HepG2 (cell line): ENCODE measurements around the gene DRC3. TPM values are rescaled to one million over a fixed set of nuclear protein-coding genes. Genes with fewer than 3 reads are reported as not detected.

Source experiments
- ATAC-seq: fragments of 200-7000 bp; cut with Tn5 transposase; 3 replicates; pipeline ENCODE4 v1.9.1; 2020; ENCODE audit warnings: mild to moderate bottlenecking, moderate library complexity
- BruUV-seq: library from RNA; stranded (reverse); fragments of 400-500 nt; replicated peaks from 2 replicates; lab custom pipeline; 2021; lab: Mats Ljungman, UMichigan
- CTCF ChIA-PET: fragments of 300-600 bp; formaldehyde crosslinking; extraction: SDS; loops from one replicate; lab custom pipeline; 2021; ENCODE audit warnings: low total read pairs, inconsistent platforms, low intra/inter-chr PET ratio; lab: Yijun Ruan, JAX
- POLR2A ChIA-PET: fragments of 350-600 bp; sonication (Branson Sonifier 250); formaldehyde crosslinking; loops from one replicate; lab custom pipeline; 2020; ENCODE audit warnings: antibody characterized with exemption, inconsistent platforms; lab: Yijun Ruan, JAX
- DNase-seq: peaks from one replicate; pipeline ENCODE4 v3.0.0-alpha.2; 2015; ENCODE audit warnings: low spot score
- FAIRE-seq: peaks from 3 replicates; lab custom pipeline; 2011; peaks lifted over from hg19 to GRCh38; lab: Jason Lieb, UNC
- H2AFZ ChIP-seq: one replicate; pipeline ENCODE4 v1.6.1; 2011; ENCODE audit warnings: low read length, inconsistent platforms
- H3K27ac ChIP-seq: fragments of 300-600 bp; 3 replicates; pipeline ENCODE4 v1.8.0; 2011; ENCODE audit warnings: mixed run types, mild to moderate bottlenecking, mixed read lengths, low read length, inconsistent platforms; ENCODE audit not compliant: insufficient read depth; ENCODE audit errors: extremely low read length
- H3K27me3 ChIP-seq, 2 experiments: fragments of 200-600 bp in 1 of 2; 2 replicates in 1 of 2; 3 replicates in 1 of 2; pipeline versions ENCODE4 v1.6.0 to v1.8.0; 2011; ENCODE audit warnings: low read length in 2 of 2, mild to moderate bottlenecking in 2 of 2, moderate library complexity in 2 of 2, inconsistent platforms in 1 of 2; ENCODE audit not compliant: insufficient read depth in 2 of 2, control insufficient read depth in 1 of 2
- H3K36me3 ChIP-seq, 2 experiments: fragments of 200-600 bp in 1 of 2; replicated peaks in 1 of 2; 2 replicates in 1 of 2; 3 replicates in 1 of 2; pipeline versions ENCODE4 v1.5.1 to v1.8.0; 2011; ENCODE audit warnings: low read length in 2 of 2, inconsistent platforms in 1 of 2; ENCODE audit not compliant: insufficient read depth in 2 of 2, control insufficient read depth in 1 of 2
- H3K4me1 ChIP-seq: 2 replicates; pipeline ENCODE4 v1.5.1; 2012; ENCODE audit warnings: low read length, inconsistent platforms; ENCODE audit not compliant: insufficient read depth
- H3K4me2 ChIP-seq: 2 replicates; pipeline ENCODE4 v1.6.0; 2011; ENCODE audit warnings: low read depth, low read length, inconsistent platforms
- H3K4me3 ChIP-seq, 3 experiments: fragments of 200-600 bp in 1 of 3; sonication (generic), shearing (Covaris generic) in 1 of 3; replicated peaks in 1 of 3; 2 replicates each; pipeline ENCODE4 v1.5.1; 2011 to 2016; ENCODE audit warnings: low read length in 3 of 3, inconsistent platforms in 2 of 3, low read depth in 2 of 3, mild to moderate bottlenecking in 2 of 3, control low read depth in 1 of 3, mixed read lengths in 1 of 3; ENCODE audit not compliant: insufficient read depth in 1 of 3
- H3K79me2 ChIP-seq: one replicate; pipeline ENCODE4 v1.6.1; 2011; ENCODE audit warnings: low read length, inconsistent platforms; ENCODE audit not compliant: insufficient read depth
- H3K9ac ChIP-seq: 2 replicates; pipeline ENCODE4 v1.6.0; 2011; ENCODE audit warnings: mild to moderate bottlenecking, low read depth, low read length, inconsistent platforms; ENCODE audit not compliant: insufficient read depth
- H3K9me3 ChIP-seq: 2 replicates; pipeline ENCODE4 v1.5.1; 2012; ENCODE audit warnings: mild to moderate bottlenecking, low read length
- H4K20me1 ChIP-seq: 2 replicates; pipeline ENCODE4 v1.6.0; 2011; ENCODE audit warnings: inconsistent platforms, mild to moderate bottlenecking, low read length, moderate library complexity; ENCODE audit not compliant: insufficient read depth
- AGO1 ChIP-seq: fragments of 200-400 bp; formaldehyde crosslinking; IDR thresholded peaks from 2 replicates; pipeline ENCODE4 v1.6.1; 2017; ENCODE audit warnings: mild to moderate bottlenecking, low read depth, low read length, moderate library complexity; ENCODE audit not compliant: poor library complexity, severe bottlenecking
- ETV5 ChIP-seq: IDR thresholded peaks from 2 replicates; pipeline ENCODE4 v1.6.1; 2018; ENCODE audit warnings: missing biosample characterization, missing genetic modification reagents, inconsistent platforms, borderline replicate concordance
- FOXO4 ChIP-seq: sonication (generic); formaldehyde crosslinking; conservative IDR thresholded peaks from 2 replicates; pipeline ENCODE4 v1.8.1; 2023; ENCODE audit warnings: missing genetic modification reagents
- HIVEP1 ChIP-seq: sonication (generic); formaldehyde crosslinking; IDR thresholded peaks from 2 replicates; pipeline ENCODE4 v1.4.0; 2020; ENCODE audit warnings: mild to moderate bottlenecking, missing genetic modification reagents
- NR2F1 ChIP-seq, 2 experiments: fragments of 450-650 bp in 1 of 2; formaldehyde crosslinking in 1 of 2; IDR thresholded peaks; 2 replicates each; pipeline versions ENCODE4 v1.5.0 to v1.6.1; 2016 to 2020; ENCODE audit warnings: mild to moderate bottlenecking in 1 of 2, missing compliant biosample characterization in 1 of 2, missing genetic modification reagents in 1 of 2, moderate library complexity in 1 of 2
- REXO4 ChIP-seq: sonication (generic); formaldehyde crosslinking; IDR thresholded peaks from 2 replicates; pipeline ENCODE4 v1.8.0; 2022; ENCODE audit warnings: missing genetic modification reagents, mild to moderate bottlenecking, borderline replicate concordance
- SMAD1 ChIP-seq: sonication (generic); formaldehyde crosslinking; IDR thresholded peaks from 2 replicates; pipeline ENCODE4 v1.4.0; 2020; ENCODE audit warnings: missing genetic modification reagents, low read depth, mild to moderate bottlenecking, borderline replicate concordance
- ZNF136 ChIP-seq: sonication (generic); formaldehyde crosslinking; IDR thresholded peaks from 2 replicates; pipeline ENCODE4 v1.8.1; 2022; ENCODE audit warnings: low read depth, mild to moderate bottlenecking, moderate library complexity, missing genetic modification reagents
- ZNF510 ChIP-seq: sonication (generic); formaldehyde crosslinking; IDR thresholded peaks from 2 replicates; pipeline ENCODE4 v1.4.0; 2020; ENCODE audit warnings: low read depth, mild to moderate bottlenecking, missing genetic modification reagents
- ZNF552 ChIP-seq: sonication (generic); formaldehyde crosslinking; IDR thresholded peaks from 2 replicates; pipeline ENCODE4 v1.9.0; 2022; ENCODE audit warnings: missing genetic modification reagents, mild to moderate bottlenecking, borderline replicate concordance
- ZNF652 ChIP-seq: IDR thresholded peaks from 2 replicates; pipeline ENCODE4 v1.6.1; 2016; ENCODE audit warnings: low read depth, borderline replicate concordance
- ZNF782 ChIP-seq: sonication (generic); formaldehyde crosslinking; IDR thresholded peaks from 2 replicates; pipeline ENCODE4 v1.4.0; 2020; ENCODE audit warnings: missing genetic modification reagents, mild to moderate bottlenecking, borderline replicate concordance
- WGBS: methylation state at CpG from one replicate; pipeline ENCODE4 v1.1.6; 2017; ENCODE audit warnings: low lambda C conversion rate; 5-methylcytosine and 5-hydroxymethylcytosine counted together
- in situ Hi-C: cut with HindIII; loops from 2 replicates; pipeline ENCODE4 v1.10.0; 2017; ENCODE audit warnings: low pct_unique_long_range_greater_than_20kb; ENCODE audit not compliant: extremely low pct_ligation_motif_present
- intact Hi-C: fragments of 100-400 bp; cut with micrococcal nuclease; formaldehyde crosslinking; loops from one replicate; pipeline ENCODE4 v1.10.0; 2022; ENCODE audit not compliant: unreplicated experiment
- polyA plus RNA-seq, 8 experiments: library from polyadenylated mRNA; depleted of rRNA in 3 of 8; stranded (reverse) in 7 of 8; unstranded in 1 of 8; fragments of >200 nt; fragmentation: Illumina TruSeq in 4 of 8; extraction: Trizol in 4 of 8; gene quantifications; 2 replicates each; pipeline versions ENCODE4 v1.2.1 to v1.2.3, GENCODE V29; 2011 to 2016; ENCODE audit warnings: low read depth in 4 of 8, missing spikeins in 1 of 8, mixed read lengths in 1 of 8; ENCODE audit not compliant: insufficient read depth in 1 of 8
- total RNA-seq, 5 experiments: library from RNA; depleted of rRNA; stranded (reverse); fragments of >200 nt; fragmentation: Illumina TruSeq; extraction: Trizol; gene quantifications; 2 replicates each; pipeline ENCODE4 v1.2.3, GENCODE V29; 2016; ENCODE audit warnings: low read depth in 1 of 5

DRC3 gene
- total and polyA plus RNA-seq, 2 of the 13 experiments (the other 11 are each of a cell fraction or from before 2014, with no cell fraction given) = 0.53 to 0.87 TPM

- no peak for ATAC-seq
- H3K4me1 ChIP-seq = peaks cover 43% of the 10 kb centered on the region
- CTCF ChIA-PET = no interaction called here
These were observed 28.4 kb upstream of the DRC3 start for GRCh38 chr17:17944242-17944641.

GRCh38 chr17:17944743-17945142 lies 27.9 kb upstream of the DRC3 start:
- Histone ChIP-seq H3K4me2 (no peak overlapping the region), H3K4me1 (peaks cover 43% of the 10 kb centered on the region), H3K79me2 (no peaks in the 10 kb centered on the region), H3K9me3 (no peaks in the 10 kb centered on the region), H4K20me1 (no peaks in the 10 kb centered on the region)
- intact Hi-C loops = no loop called here
- ATAC-seq = no peak
- POLR2A ChIA-PET = no interaction called here
- CTCF ChIA-PET = no interaction called here
- TF ChIP-seq ZNF552 (CRISPR knock-in tag) (no peak), FOXO4 (CRISPR knock-in tag) (0 out of 2 replicates have a peak, but pooled peaks have one; percentile 44)
- TF ChIP-seq, all 625 proteins: peak for 1
- Histone ChIP-seq H3K4me3 (no peak overlapping the region), H3K27ac (no peak overlapping the region), H3K36me3 (no peaks in the 10 kb centered on the region), H3K9ac (no peak overlapping the region), H3K27me3 (no peaks in the 10 kb centered on the region), H2AFZ (no peak overlapping the region)
- in situ Hi-C loops = no loop called here
- FAIRE-seq (no peak), DNase-seq (no peak)
- BruUV-seq = no TSS peak
- WGBS = 95% methylated on average over 11 of the region's 11 CpGs

More at GRCh38 chr17:17944242-17944641, 28.4 kb upstream of the DRC3 start:
- Histone ChIP-seq H3K4me2 (peak overlapping the region; percentile 52; the same call in 1 of the 2 replicates), H3K4me3 (no peak overlapping the region), H3K79me2 (no peaks in the 10 kb centered on the region), H4K20me1 (no peaks in the 10 kb centered on the region), H3K36me3 (no peaks in the 10 kb centered on the region), H3K9me3 (no peaks in the 10 kb centered on the region), H3K27me3 (no peaks in the 10 kb centered on the region), H2AFZ (no peak overlapping the region), H3K9ac (no peak overlapping the region), H3K27ac (no peak overlapping the region)
- no peak for FAIRE-seq
- no peak for TF ChIP-seq HIVEP1 (CRISPR knock-in tag)
- TF ChIP-seq ETV5 = no peak
- TF ChIP-seq ZNF652 (CRISPR knock-in tag) = no peak
- TF ChIP-seq SMAD1 = no peak
- TF ChIP-seq NR2F1 (CRISPR knock-in tag; IDR thresholded peaks at IDR 0.05) = no peak
- TF ChIP-seq AGO1 = no peak
- TF ChIP-seq ZNF782 = no peak
- no peak for TF ChIP-seq ZNF510 (CRISPR knock-in tag)
- TF ChIP-seq ZNF136 (CRISPR knock-in tag) = no peak
- TF ChIP-seq REXO4 (CRISPR knock-in tag) = no peak
- in situ Hi-C loops = no loop called here
- DNase-seq = no peak
- POLR2A ChIA-PET = interaction anchor here (0.7 to 1.9 kb wide), 3 partner anchors 13 to 28 kb away, joined by 3 to 7 read pairs (median 4); partner anchors contain the start of genes DRC3 and TOM1L2
- intact Hi-C loops = no loop called here
- no TSS peak for BruUV-seq
- WGBS = 92% methylated on average over 7 of the region's 7 CpGs
